ENCODE data around the gene HMGCS1. TPM values are rescaled to one million over a fixed set of nuclear protein-coding genes. Genes with fewer than 3 reads are reported as not detected.

HMGCS1 gene
- total RNA-seq, 1 donor from 2014 or later, result 23.7 TPM

GRCh38 chr5:43244823-43245565, 68.2 kb downstream of the HMGCS1 start:
- H3K27ac ChIP-seq (replicated peaks), result no peak overlapping the region
- intact Hi-C loops (cut with micrococcal nuclease), result no loop called here
- no peak overlapping the region for H3K4me3 ChIP-seq
- DNase-seq, result no peak
- H3K9me3 ChIP-seq (replicated peaks), result no peaks in the 10 kb centered on the region
- no peaks in the 10 kb centered on the region for H3K4me1 ChIP-seq
- H3K36me3 ChIP-seq, result no peaks in the 10 kb centered on the region
- TF ChIP-seq CTCF (IDR thresholded peaks at IDR 0.05; ENCODE audit: borderline replicate concordance), result no peak
- peaks cover 46% of the 10 kb centered on the region for H3K27me3 ChIP-seq (ENCODE audit: low read depth)

GRCh38 chr5:43243270-43243669, 69.9 kb downstream of the HMGCS1 start:
- intact Hi-C loops (cut with micrococcal nuclease), result no loop called here
- no peak overlapping the region for H3K27ac ChIP-seq (replicated peaks)
- no peaks in the 10 kb centered on the region for H3K4me1 ChIP-seq
- H3K4me3 ChIP-seq, result no peak overlapping the region
- H3K36me3 ChIP-seq, result no peaks in the 10 kb centered on the region
- H3K9me3 ChIP-seq (replicated peaks), result no peaks in the 10 kb centered on the region
- no peak for TF ChIP-seq CTCF (IDR thresholded peaks at IDR 0.05; ENCODE audit: borderline replicate concordance)
- DNase-seq, result no peak
- H3K27me3 ChIP-seq (ENCODE audit: low read depth), result peaks cover 46% of the 10 kb centered on the region

GRCh38 chr5:43242196-43242595, 71.0 kb downstream of the HMGCS1 start:
- intact Hi-C loops (cut with micrococcal nuclease), result no loop called here

More at GRCh38 chr5:43242196-43242595, 71.0 kb downstream of the HMGCS1 start:
- Histone ChIP-seq H3K4me1 (no peaks in the 10 kb centered on the region), H3K27ac (replicated peaks) (no peak overlapping the region), H3K4me3 (no peak overlapping the region), H3K9me3 (replicated peaks) (no peaks in the 10 kb centered on the region), H3K27me3 (ENCODE audit: low read depth) (peaks cover 46% of the 10 kb centered on the region), H3K36me3 (no peaks in the 10 kb centered on the region)
- DNase-seq, result no peak
- no peak for TF ChIP-seq CTCF (IDR thresholded peaks at IDR 0.05; ENCODE audit: borderline replicate concordance)

Other genes with a start within 250 kb of the HMGCS1 start
- gene ZNF131, start 192.5 kb downstream of the HMGCS1 start, total RNA-seq, result 15.0 TPM
- gene NIM1K, start 121.2 kb downstream of the HMGCS1 start, total RNA-seq, result 0.25 TPM
- 0.60 TPM for gene CCL28, start 99.0 kb upstream of the HMGCS1 start, total RNA-seq
- 6.8 TPM for gene TMEM267, start 170.5 kb upstream of the HMGCS1 start, total RNA-seq
- gene C5orf34, start 201.7 kb upstream of the HMGCS1 start, total RNA-seq, result 0.22 TPM
- 129 TPM for gene PAIP1, start 243.7 kb upstream of the HMGCS1 start, total RNA-seq